Measurements from ENCODE around the gene BICD1. TPM values are rescaled to one million over a fixed set of nuclear protein-coding genes. Genes with fewer than 3 reads are reported as not detected.

BICD1 gene
- total RNA-seq, 4 donors from 2014 or later: 0.70 to 7.8 (median 2.8) TPM

GRCh38 chr12:32149489-32149888, 42.8 kb downstream of the BICD1 start:
- Histone ChIP-seq H3K36me3 (no peaks in the 10 kb centered on the region), H3K27ac (no peak overlapping the region), H3K4me3 (no peak overlapping the region), H3K4me1 (no peaks in the 10 kb centered on the region), H3K9me3 (no peaks in the 10 kb centered on the region), H3K27me3 (no peaks in the 10 kb centered on the region)
- intact Hi-C loops (cut with DNase I): no loop called here
- DNase-seq: no peak
- TF ChIP-seq CTCF (IDR thresholded peaks at IDR 0.05) (no peak), POLR2A (IDR thresholded peaks at IDR 0.05) (no peak)

- Histone ChIP-seq H3K27me3 (no peaks in the 10 kb centered on the region), H3K4me1 (no peaks in the 10 kb centered on the region), H3K4me3 (no peak overlapping the region), H3K36me3 (no peaks in the 10 kb centered on the region), H3K9me3 (no peaks in the 10 kb centered on the region), H3K27ac (no peak overlapping the region)
- 100% methylated on average over 1 of the region's 1 CpG for WGBS, 2 donors
- TF ChIP-seq POLR2A (IDR thresholded peaks at IDR 0.05) (no peak), CTCF (IDR thresholded peaks at IDR 0.05) (no peak)
- no peak for DNase-seq
- intact Hi-C loops (cut with DNase I): no loop called here
Observed at GRCh38 chr12:32151086-32151485, 44.4 kb downstream of the BICD1 start.

GRCh38 chr12:32151552-32151951, 44.9 kb downstream of the BICD1 start:
- intact Hi-C loops (cut with DNase I): no loop called here
- Histone ChIP-seq H3K4me1 (no peaks in the 10 kb centered on the region), H3K9me3 (no peaks in the 10 kb centered on the region), H3K36me3 (no peaks in the 10 kb centered on the region), H3K27ac (no peak overlapping the region), H3K4me3 (no peak overlapping the region), H3K27me3 (no peaks in the 10 kb centered on the region)
- TF ChIP-seq POLR2A (IDR thresholded peaks at IDR 0.05): no peak
- no peak for TF ChIP-seq CTCF (IDR thresholded peaks at IDR 0.05)
- no peak for DNase-seq

GRCh38 chr12:32155041-32155440, 48.4 kb downstream of the BICD1 start:
- Histone ChIP-seq H3K27me3 (no peaks in the 10 kb centered on the region), H3K36me3 (no peaks in the 10 kb centered on the region), H3K9me3 (no peaks in the 10 kb centered on the region), H3K4me3 (no peak overlapping the region), H3K4me1 (no peaks in the 10 kb centered on the region), H3K27ac (no peak overlapping the region)
- DNase-seq: no peak
- WGBS, 2 donors: 76 to 92% methylated on average over 3 of the region's 3 CpGs
- no peak for TF ChIP-seq POLR2A (IDR thresholded peaks at IDR 0.05)
- TF ChIP-seq CTCF (IDR thresholded peaks at IDR 0.05): no peak
- intact Hi-C loops (cut with DNase I): no loop called here

- Histone ChIP-seq H3K4me3 (no peak overlapping the region), H3K9me3 (no peaks in the 10 kb centered on the region), H3K4me1 (no peaks in the 10 kb centered on the region), H3K36me3 (no peaks in the 10 kb centered on the region), H3K27me3 (no peaks in the 10 kb centered on the region), H3K27ac (no peak overlapping the region)
- TF ChIP-seq CTCF (IDR thresholded peaks at IDR 0.05): no peak
- TF ChIP-seq POLR2A (IDR thresholded peaks at IDR 0.05): no peak
- intact Hi-C loops (cut with DNase I): no loop called here
- WGBS, 2 donors: 8 to 57% methylated on average over 4 of the region's 4 CpGs
- DNase-seq: no peak
Observed at GRCh38 chr12:32155961-32156529, 49.4 kb downstream of the BICD1 start.

Measured in esophagus squamous epithelium (tissue), 5 donors.